Measurements from ENCODE around the gene NFS1. TPM values are rescaled to one million over a fixed set of nuclear protein-coding genes. Genes with fewer than 3 reads are reported as not detected.
"Not testable (repeated sequence)": the region's sequence is repeated elsewhere in the genome, so short reads cannot be mapped to it uniquely, and the experiment has no call there.

NFS1 gene
- total and polyA plus RNA-seq, 5 experiments from 2014 or later, result 8.6 to 25.5 (median 16.6) TPM

DNA sequence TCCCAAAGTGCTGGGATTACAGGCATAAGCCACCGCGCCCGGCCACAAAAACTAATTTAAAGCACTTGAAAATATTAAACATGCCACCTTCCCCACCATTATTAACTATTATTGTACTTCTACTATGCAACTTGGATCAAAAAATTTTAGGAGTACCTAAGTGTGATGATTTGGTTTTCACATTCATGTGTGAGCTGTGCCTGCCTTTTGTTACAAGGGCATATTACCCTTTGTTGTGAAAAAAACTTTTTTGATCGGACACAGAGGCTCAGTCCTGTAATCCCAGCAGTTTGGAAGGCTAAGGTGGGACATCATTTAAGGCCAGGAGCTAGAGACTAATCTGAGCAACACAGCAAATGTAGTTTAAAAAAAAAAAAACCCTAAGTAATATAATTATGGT is 17.2 kb upstream of the NFS1 start:
- DNase-seq (no peak), ATAC-seq (no peak)
- Mint-ChIP-seq H3K4me3 (no peak overlapping the region), H3K4me1 (peaks cover 24 to 61% (median 49%) of the 10 kb centered on the region in 4 donors), H3K9me3 (no peaks in the 10 kb centered on the region), H3K27me3 (no peaks in the 10 kb centered on the region), H3K36me3 (peaks cover 0 to 97% (median 29%) of the 10 kb centered on the region in 3 donors), H3K27ac (peak overlapping the region in 2 of 10 donors; percentile 1 to 40)
- POLR2A ChIA-PET, result interaction anchor here (0.7 to 1.2 kb wide), 4 partner anchors 11 to 53 kb away, joined by 3 to 9 read pairs (median 3); no protein-coding TSS in a partner anchor

DNA sequence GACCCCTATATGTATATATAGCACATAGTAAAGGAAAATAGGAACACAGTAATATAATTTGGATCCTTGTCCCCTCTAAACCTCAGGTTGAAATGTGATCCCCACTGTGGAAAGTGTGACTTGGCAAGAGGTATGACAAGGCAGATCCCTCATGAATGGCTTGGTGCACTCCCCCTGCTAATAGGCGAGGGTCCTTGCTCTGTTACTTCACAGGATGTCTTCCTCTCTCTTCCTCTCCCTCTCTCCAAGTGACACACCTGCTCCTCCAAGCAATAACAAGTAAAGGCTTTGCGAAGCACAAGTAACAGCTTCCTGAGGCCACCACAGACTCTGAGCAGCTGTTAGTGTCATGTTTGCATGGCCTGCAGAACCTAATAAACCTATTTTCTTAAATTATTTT is 16.5 kb upstream of the NFS1 start:
- Mint-ChIP-seq H3K36me3 (peaks cover 0 to 97% (median 28%) of the 10 kb centered on the region in 3 donors), H3K9me3 (no peaks in the 10 kb centered on the region), H3K27ac (peak overlapping the region in 3 of 10 donors; percentile 24 to 66 (median 63)), H3K4me1 (peaks cover 28 to 64% (median 52%) of the 10 kb centered on the region in 4 donors), H3K27me3 (no peaks in the 10 kb centered on the region), H3K4me3 (peak overlapping the region in 2 of 10 donors; percentile 20 to 37)
- DNase-seq (no peak), ATAC-seq (no peak)
- POLR2A ChIA-PET, result interaction anchor here (0.7 to 1.2 kb wide), 2 partner anchors 12 to 216 kb away, joined by 3 to 9 read pairs; no protein-coding TSS in a partner anchor

DNA sequence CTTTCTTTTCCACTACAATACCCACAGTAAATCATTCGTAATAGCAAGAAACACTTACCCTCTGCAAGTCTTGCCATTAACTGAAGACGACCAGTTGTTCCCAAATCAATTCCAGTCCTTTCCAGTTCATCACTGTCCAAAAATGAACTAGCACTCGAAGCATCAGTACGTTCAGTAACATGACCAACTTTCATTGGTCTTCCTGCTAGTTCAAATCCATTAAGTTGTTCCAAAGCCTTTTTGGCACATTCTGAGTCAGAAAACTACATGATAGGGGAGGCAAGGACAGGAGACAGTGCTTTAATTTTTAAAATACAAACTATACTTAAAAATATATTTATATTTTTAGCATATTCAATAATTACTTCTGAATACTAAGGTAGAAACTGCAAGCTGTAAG is 15.0 kb upstream of the NFS1 start:
- Mint-ChIP-seq H3K36me3 (peaks cover 0 to 98% (median 29%) of the 10 kb centered on the region in 3 donors), H3K9me3 (no peaks in the 10 kb centered on the region), H3K4me1 (peaks cover 27 to 70% (median 54%) of the 10 kb centered on the region in 4 donors), H3K4me3 (peak overlapping the region in 2 of 10 donors; percentile 20 to 22), H3K27ac (peak overlapping the region in 3 of 10 donors; percentile 29 to 68 (median 38)), H3K27me3 (no peaks in the 10 kb centered on the region)
- ATAC-seq, result no peak
- DNase-seq, result no peak
- POLR2A ChIA-PET, result interaction anchor here (1.4 kb wide), 1 partner anchor 28 kb away, joined by 7 read pairs; the partner anchor contains the start of gene RBM39

DNA sequence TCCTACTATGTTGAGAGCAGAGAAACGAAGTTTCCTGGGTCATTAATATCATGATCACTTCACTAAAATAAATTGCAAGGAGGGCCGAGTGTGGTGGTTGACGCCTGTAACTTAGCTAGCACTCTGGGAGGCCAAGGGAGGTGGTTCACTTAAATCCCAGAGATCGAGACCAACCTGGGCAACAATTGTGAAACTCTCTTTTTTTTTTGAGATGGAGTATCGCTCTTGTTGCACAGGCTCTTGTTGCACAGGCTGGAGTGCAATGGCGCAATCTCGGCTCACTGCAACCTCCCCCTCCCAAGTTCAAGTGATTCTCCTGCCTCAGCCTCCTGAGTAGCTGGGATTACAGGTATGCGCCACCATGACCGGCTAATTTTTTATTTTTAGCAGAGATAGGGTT is 14.0 kb upstream of the NFS1 start:
- peaks cover 0 to 97% (median 29%) of the 10 kb centered on the region in 3 donors for H3K36me3 Mint-ChIP-seq
- not testable (repeated sequence) for ATAC-seq, H3K27me3 Mint-ChIP-seq, H3K9me3 Mint-ChIP-seq, DNase-seq
- H3K4me1 Mint-ChIP-seq, result peaks cover 28 to 73% (median 57%) of the 10 kb centered on the region in 4 donors
- POLR2A ChIA-PET, result interaction anchor here (0.7 to 1.4 kb wide), 3 partner anchors 12 to 29 kb away, joined by 3 to 7 read pairs (median 6); partner anchors contain the start of genes NFS1, RBM39 and ROMO1
- H3K27ac Mint-ChIP-seq, result peak overlapping the region in 4 of 10 donors; percentile 1 to 58 (median 44)
- peak overlapping the region in 2 of 10 donors; percentile 4 to 22 for H3K4me3 Mint-ChIP-seq

DNA sequence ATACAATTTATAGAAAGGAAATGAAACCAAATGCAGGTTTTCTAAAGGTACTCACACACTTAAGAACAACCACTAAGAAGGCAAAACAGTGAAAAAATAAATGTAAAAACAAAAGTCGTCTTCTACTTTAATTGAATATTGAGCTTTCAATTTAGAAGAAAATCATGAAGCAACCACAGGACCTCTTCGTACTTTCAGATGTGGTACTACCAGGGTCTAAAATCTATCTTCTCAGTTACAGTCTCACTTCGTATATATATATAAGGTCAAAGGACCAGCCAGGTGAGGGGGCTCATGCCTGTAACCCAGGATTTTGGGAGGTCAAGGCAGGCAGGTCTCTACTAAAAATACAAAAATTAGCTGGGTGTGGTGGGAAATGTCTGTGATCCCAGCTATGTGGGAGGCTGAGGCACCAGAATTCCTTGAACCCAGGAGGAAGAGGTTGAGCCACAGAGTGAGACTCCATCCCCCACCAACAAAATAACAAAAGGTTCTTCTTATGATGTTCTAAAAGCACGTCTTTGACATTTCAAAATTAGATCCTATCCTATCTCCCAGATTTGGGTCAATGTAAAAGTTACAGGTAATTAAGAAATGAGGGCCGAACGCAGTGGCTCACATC is 12.5 kb upstream of the NFS1 start:
- Mint-ChIP-seq H3K4me1 (peaks cover 27 to 68% (median 55%) of the 10 kb centered on the region in 4 donors), H3K9me3 (no peaks in the 10 kb centered on the region), H3K36me3 (peaks cover 0 to 95% (median 23%) of the 10 kb centered on the region in 3 donors), H3K27me3 (no peaks in the 10 kb centered on the region), H3K4me3 (peak overlapping the region; percentile 3 to 66 (median 58)), H3K27ac (peak overlapping the region; percentile 23 to 90 (median 76))
- ATAC-seq (peak in 1 of 2 donors; percentile 29), DNase-seq (no peak)
- POLR2A ChIA-PET, result interaction anchor here (0.6 to 1.8 kb wide), 3 partner anchors 13 to 31 kb away, joined by 3 to 8 read pairs (median 4); partner anchors contain the start of genes NFS1, RBM39 and ROMO1

DNA sequence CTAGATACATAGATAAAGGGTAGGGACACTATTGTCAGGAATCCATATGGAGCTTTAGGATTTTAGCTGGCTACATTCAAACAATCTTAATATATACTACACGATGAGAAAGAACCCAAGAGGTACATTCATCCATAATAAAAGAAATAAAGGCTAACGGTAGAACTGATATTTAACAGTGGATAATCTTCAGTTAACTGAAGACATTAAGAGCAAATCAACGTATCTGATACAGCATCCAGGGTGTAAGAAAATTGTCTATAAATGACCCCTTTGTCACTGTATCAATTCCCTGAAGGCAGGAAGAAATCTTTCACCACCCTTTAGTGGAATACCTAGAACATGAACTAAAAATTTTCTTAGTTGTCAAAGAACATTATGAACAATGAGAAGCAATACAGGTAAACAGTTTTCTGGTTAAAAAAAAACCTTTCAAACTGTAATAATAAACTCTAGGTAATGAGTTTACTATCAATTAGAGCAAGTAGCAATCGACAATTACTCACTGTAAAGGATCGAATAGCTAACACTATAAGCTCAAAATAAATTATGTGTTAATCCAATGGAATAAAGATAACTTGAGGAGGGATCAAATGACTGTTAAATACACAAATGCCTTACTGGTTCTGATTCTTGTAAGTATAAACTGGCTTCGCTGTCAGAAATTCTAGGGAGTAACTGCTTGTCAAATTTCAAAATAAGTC is 11.9 kb upstream of the NFS1 start:
- Mint-ChIP-seq H3K36me3 (peaks cover 0 to 93% (median 20%) of the 10 kb centered on the region in 3 donors), H3K4me3 (peak overlapping the region in 8 of 10 donors; percentile 54 to 66 (median 62)), H3K4me1 (peaks cover 25 to 66% (median 51%) of the 10 kb centered on the region in 4 donors), H3K9me3 (no peaks in the 10 kb centered on the region), H3K27ac (peak overlapping the region; percentile 23 to 86 (median 70)), H3K27me3 (no peaks in the 10 kb centered on the region)
- no peak for DNase-seq
- no peak for ATAC-seq
- POLR2A ChIA-PET, result interaction anchor here (1.2 to 1.8 kb wide), 2 partner anchors 12 to 31 kb away, joined by 4 to 8 read pairs; partner anchors contain the start of genes NFS1, RBM39 and ROMO1

DNA sequence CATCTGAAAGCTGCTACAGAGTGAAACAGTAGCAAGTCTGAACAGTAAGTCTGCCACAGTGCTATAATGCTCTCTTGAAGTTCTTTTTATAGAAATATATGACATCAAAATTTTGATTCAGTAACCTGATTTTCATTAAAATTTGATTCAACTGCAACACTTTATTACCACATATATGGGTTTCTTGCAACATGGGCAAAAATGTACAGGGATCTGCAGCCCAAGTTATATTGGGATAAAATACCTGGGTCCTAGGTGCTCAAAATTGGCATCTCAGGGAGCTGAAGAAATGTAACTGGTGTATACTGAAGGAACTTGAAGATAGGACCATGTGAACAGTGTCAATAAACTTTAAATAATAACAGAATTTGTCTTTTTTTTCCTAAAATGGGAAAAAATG is 10.9 kb upstream of the NFS1 start:
- Mint-ChIP-seq H3K36me3 (peaks cover 0 to 93% (median 26%) of the 10 kb centered on the region in 3 donors), H3K4me3 (peak overlapping the region in 1 of 10 donors; percentile 14), H3K4me1 (peaks cover 24 to 58% (median 45%) of the 10 kb centered on the region in 4 donors), H3K9me3 (no peaks in the 10 kb centered on the region), H3K27me3 (no peaks in the 10 kb centered on the region), H3K27ac (peak overlapping the region in 5 of 10 donors; percentile 15 to 43 (median 31))
- POLR2A ChIA-PET, result interaction anchor here (1.7 to 1.8 kb wide), 2 partner anchors 10 to 32 kb away, joined by 7 to 8 read pairs; partner anchors contain the start of genes NFS1, RBM39 and ROMO1
- DNase-seq (no peak), ATAC-seq (no peak)

DNA sequence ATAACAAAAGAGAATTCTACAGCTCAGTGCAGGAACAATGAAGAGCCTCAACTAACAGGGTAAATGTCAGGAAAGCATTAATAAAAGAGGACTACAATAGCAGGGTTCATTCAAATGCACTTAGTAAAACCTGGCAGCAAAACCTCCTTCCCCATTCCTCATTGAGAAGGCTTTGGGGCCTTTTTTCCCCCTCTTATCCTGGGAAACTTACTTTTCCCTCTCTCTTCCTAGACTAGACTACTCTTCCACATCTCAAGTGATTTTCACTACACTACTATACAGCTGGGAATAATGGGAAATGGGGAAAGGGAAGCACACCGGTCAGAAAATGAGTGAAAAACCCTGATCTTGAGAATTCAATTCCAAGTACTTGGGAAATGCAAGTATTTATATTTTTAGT is 10.1 kb upstream of the NFS1 start:
- Mint-ChIP-seq H3K27me3 (no peaks in the 10 kb centered on the region), H3K9me3 (no peaks in the 10 kb centered on the region), H3K36me3 (peaks cover 0 to 94% (median 26%) of the 10 kb centered on the region in 3 donors), H3K4me1 (peaks cover 22 to 56% (median 44%) of the 10 kb centered on the region in 4 donors), H3K27ac (peak overlapping the region in 8 of 10 donors; percentile 16 to 63 (median 52)), H3K4me3 (peak overlapping the region in 1 of 10 donors; percentile 5)
- no peak for DNase-seq
- no peak for ATAC-seq
- POLR2A ChIA-PET, result interaction anchor here (1.7 kb wide), 1 partner anchor 9 kb away, joined by 7 read pairs; the partner anchor contains the start of genes NFS1 and ROMO1

DNA sequence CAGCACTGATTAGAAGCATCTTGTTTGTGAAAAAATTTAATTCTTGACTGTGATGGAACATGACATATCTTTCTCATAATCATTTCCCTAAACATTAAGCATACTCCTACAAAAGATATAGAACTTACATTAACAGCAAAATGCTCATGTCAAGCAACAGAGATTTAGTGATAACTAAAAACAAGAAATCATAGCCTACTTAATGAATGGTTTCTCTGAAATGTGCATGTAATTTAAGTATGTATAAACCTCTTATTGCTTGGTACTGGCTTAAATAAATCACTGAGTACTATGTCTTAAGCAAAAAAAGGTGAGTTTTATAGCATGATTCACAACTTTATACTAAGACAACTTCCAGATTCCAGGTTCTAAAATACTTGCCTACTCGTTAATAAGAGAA is 9.3 kb upstream of the NFS1 start:
- no peak overlapping the region for H3K4me3 Mint-ChIP-seq
- no peaks in the 10 kb centered on the region for H3K27me3 Mint-ChIP-seq
- peak overlapping the region in 3 of 10 donors; percentile 46 to 59 (median 53) for H3K27ac Mint-ChIP-seq
- POLR2A ChIA-PET, result interaction anchor here (0.7 to 1.7 kb wide), 4 partner anchors 9 to 73 kb away, joined by 3 to 7 read pairs (median 4); partner anchors contain the start of genes NFS1 and ROMO1
- peaks cover 19 to 49% (median 42%) of the 10 kb centered on the region in 4 donors for H3K4me1 Mint-ChIP-seq
- ATAC-seq (no peak), DNase-seq (peak in 1 of 10 donors; percentile 1)
- peaks cover 0 to 94% (median 23%) of the 10 kb centered on the region in 3 donors for H3K36me3 Mint-ChIP-seq
- H3K9me3 Mint-ChIP-seq, result no peaks in the 10 kb centered on the region

DNA sequence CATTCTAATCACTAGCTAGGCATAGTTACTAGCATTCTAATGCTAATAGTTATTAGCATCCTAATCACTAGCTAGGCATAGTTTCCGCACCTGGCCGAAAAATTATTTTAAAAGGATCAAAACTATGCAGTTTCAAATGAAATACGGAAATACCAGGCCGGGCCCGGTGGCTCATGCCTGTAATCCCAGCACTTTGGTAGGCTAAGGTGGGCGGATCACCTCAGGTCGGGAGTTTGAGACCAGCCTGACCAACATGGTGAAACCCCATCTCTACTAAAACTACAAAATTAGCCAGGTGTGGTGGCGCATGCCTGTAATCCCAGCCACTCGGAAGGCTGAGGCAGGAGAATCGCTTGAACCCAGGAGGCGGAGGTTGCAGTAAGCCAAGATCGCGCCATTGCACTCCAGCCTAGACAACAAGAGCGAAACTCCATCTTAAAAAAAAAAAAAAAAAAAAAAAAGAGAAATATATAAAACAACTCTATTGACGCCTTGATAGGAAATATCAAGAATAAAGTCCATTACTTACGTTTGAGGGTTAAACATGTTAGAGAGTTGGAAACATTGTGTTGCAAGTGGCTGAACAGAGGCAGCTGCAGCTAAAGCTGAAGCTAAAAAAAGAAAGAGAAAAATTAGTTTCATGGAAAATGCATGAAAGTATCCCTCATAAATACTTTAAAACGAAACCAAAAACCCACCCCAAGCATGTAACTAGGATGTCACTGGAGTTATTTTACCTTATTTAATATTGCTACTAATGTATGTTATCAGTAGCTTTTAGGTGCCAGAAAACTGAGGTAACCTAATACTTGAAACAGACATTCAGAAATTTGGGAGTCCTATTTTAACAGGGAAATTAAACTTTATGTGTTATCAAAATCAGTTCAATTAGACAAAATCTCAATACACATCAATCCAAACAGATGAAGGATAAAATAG is 7.7 kb upstream of the NFS1 start:
- Mint-ChIP-seq H3K36me3 (peaks cover 0 to 94% (median 16%) of the 10 kb centered on the region in 3 donors), H3K4me1 (peaks cover 14 to 42% (median 35%) of the 10 kb centered on the region in 4 donors), H3K27ac (peak overlapping the region in 3 of 10 donors; percentile 20 to 53 (median 29))
- H3K27me3 Mint-ChIP-seq, H3K9me3 Mint-ChIP-seq, ATAC-seq, H3K4me3 Mint-ChIP-seq: not testable (repeated sequence)
- POLR2A ChIA-PET, result interaction anchor here (0.8 kb wide), 2 partner anchors 18 to 22 kb away, joined by 3 read pairs; no protein-coding TSS in a partner anchor
- DNase-seq, result peak in 2 of 10 donors; percentile 3 to 11

DNA sequence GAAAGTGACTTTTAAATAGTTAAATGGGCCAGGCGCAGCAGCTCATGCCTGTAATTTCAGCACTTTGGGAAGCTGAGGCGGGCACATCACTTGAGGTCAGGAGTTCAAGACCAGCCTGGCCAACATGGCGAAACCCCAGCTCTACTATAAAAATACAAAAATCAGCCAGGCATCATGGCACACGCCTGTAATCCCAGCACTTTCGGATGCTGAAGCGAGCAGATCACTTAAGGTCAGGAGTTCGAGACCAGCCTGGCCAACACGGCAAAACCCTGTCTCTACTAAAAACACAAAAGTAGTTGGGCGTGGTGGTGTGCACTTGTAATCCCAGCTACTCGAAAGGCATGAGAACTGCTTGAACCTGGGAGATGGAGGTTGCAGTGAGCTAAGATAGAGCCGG is 6.7 kb upstream of the NFS1 start:
- H3K9me3 Mint-ChIP-seq, ATAC-seq, H3K27me3 Mint-ChIP-seq: not testable (repeated sequence)
- peak overlapping the region in 3 of 10 donors; percentile 3 to 68 (median 52) for H3K27ac Mint-ChIP-seq
- DNase-seq, result peak in 2 of 10 donors; percentile 2 to 7
- H3K4me1 Mint-ChIP-seq, result peaks cover 8 to 33% (median 28%) of the 10 kb centered on the region in 4 donors
- peaks cover 0 to 85% (median 12%) of the 10 kb centered on the region in 3 donors for H3K36me3 Mint-ChIP-seq
- peak overlapping the region in 1 of 10 donors; percentile 20 for H3K4me3 Mint-ChIP-seq
- POLR2A ChIA-PET, result interaction anchor here (0.7 kb wide), 1 partner anchor 181 kb away, joined by 3 read pairs; no protein-coding TSS in a partner anchor
